ENCODE data around the gene EPHA8. TPM values are rescaled to one million over a fixed set of nuclear protein-coding genes. Genes with fewer than 3 reads are reported as not detected.

EPHA8 gene
- total RNA-seq = not detected in 2 replicates

DNA sequence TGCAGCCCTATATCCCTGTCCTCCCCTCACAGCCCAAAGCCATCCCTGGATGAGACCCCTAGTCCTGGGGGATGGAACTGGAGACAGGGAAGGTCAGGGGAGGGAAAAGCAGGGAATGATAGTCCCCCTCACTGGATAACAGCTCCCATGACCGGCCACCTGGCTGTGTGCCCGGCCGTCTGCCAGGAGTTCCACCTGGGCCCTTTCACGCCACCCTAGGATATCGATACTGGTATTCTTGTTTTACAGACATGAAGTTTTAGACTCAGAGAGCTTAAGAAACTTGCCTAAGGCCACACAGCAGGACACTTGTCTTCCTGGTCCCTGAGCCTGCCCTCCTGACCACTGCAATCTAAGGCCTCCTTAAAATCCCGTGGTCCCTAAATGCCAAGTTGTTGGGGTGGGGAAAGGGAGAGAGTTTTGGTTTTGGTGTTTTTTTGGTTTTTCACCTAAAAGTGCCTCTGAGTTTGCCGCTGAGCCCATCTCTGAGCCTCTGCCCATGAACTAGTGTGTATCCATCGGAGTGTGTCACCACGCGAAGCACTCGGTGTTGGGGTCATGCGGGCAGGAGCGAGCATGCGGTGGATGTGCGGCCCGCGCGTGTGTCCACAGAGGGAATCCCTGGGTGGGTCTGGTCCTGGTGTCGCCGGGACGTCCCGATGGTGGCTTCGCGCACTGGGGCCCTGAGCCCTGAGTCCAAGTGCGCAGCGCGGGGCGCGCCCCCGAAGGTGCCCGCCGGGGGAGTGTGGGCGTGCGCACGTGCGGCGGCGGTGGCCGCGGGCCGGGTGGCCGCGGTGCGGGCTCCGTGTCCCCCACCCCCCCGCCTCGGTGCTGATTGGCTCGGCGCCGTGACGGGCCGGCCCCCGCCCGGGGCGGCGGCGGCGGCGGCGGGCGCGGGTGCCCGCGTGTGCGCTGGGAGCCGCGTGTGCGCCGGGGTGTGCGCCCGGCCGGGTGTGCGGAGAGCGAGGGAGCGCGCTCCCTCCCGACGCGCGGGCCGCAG, at the start of gene EPHA8:
Gene EPHA8, plus strand, starts transcription at position 906 of the 1,000 bp plus-strand sequence. CDS start 147 bp downstream, outside the sequence.

DNA sequence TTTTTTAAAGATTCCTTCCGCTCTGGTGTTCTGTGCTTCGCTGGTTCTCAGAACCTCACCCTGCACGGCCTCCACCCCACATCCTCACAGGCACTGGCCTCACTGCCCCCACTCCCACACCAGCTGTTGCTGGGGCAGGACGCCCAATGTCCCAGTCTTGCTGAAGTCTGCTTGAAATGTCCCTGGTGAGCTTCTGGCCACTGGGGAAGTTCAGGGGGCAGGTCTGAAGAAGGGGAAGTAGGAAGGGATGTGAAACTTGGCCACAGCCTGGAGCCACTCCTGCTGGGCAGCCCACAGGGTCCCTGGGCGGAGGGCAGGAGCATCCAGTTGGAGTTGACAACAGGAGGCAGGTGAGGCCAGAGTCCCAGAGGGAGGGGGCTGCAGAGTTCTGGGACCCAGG, 73.1 kb downstream of the EPHA8 start, which contains the start of gene C1QA:
Gene C1QA, plus strand, starts transcription at position 276 of the 400 bp plus-strand sequence. CDS start 989 bp downstream, outside the sequence.

DNA sequence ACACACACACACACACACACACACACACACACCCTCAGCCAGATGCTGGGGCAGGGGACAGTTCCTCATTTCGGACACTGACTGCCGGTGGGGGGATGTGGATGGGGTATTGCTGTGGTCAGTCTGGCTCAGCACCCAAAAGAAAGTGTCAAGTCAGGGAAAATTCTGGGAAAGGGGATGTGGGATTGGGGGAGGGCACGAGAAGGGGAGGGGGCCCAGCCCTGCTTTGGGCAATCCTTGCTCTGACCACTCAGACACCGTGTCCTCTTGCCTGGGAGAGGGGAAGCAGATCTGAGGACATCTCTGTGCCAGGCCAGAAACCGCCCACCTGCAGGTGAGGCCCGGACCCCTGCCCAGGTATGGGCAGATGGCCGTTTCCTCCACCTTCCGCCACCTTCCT, 80.1 kb downstream of the EPHA8 start, which contains the start of gene C1QC:
Gene C1QC, plus strand, starts transcription at position 253 of the 400 bp plus-strand sequence. CDS start 391 bp downstream, outside the sequence.

DNA sequence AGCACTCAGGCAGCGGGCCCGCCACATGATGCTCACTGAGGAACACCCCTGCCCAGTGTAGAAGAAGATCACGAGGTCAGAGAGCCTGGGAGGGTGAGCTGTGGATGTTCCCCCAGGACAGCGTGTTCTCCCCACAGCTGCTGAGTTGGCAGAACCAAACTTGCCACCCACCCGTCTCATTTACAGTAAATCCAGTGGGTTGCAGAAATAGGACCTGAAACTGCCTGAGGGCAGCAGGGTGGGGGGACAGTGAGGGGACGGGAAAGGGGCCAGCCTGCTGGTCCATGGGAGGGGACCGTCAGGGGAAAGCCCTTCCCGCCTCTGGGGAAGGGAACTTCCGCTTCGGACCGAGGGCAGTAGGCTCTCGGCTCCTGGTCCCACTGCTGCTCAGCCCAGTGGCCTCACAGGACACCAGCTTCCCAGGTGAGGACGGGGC, 89.6 kb downstream of the EPHA8 start, which contains the start of gene C1QB:
Gene C1QB, plus strand, starts transcription at position 356 of the 436 bp plus-strand sequence. CDS start 6,227 bp downstream, outside the sequence.

Small RNAs within 50 kb of the gene (small RNA-seq; reads per million reads assigned to genes)
- not detected for gene MIR6127 (ENCODE audit: low replicate concordance)

Other genes starting within 250 kb of the EPHA8 start
- gene ZBTB40, start 111.6 kb upstream of the EPHA8 start, total RNA-seq = 12.0 and 16.9 TPM in 2 replicates
- 0.57 TPM in 1 of 2 replicates, not detected in the other for gene C1QA, start 73.1 kb downstream of the EPHA8 start, total RNA-seq
- gene C1QC, start 80.1 kb downstream of the EPHA8 start, total RNA-seq = 1.0 TPM in 1 of 2 replicates, not detected in the other
- gene C1QB, start 89.7 kb downstream of the EPHA8 start, total RNA-seq = 1.0 TPM in 1 of 2 replicates, not detected in the other
- gene EPHB2, start 147.3 kb downstream of the EPHA8 start, total RNA-seq = 72.0 and 123 TPM in 2 replicates

All from placental pericyte (primary cell).